Fibroblast of lung (primary cell): ENCODE results near the gene ANGPTL8. TPM values are rescaled to one million over a fixed set of nuclear protein-coding genes. Genes with fewer than 3 reads are reported as not detected.

Source experiments
- DNase-seq, 2 donors: peaks; one replicate each; pipeline versions ENCODE4 v3.0.0 to v3.0.0-alpha.2; 2010; ENCODE audit warnings: low read depth in 2 of 2
- H2AFZ ChIP-seq: 2 replicates; pipeline ENCODE4 v1.5.1; 2012; ENCODE audit warnings: low read length, control low read depth, inconsistent platforms
- H3K27ac ChIP-seq: 2 replicates; pipeline ENCODE4 v1.5.1; 2011; ENCODE audit warnings: low read length, control low read depth; ENCODE audit not compliant: insufficient read depth
- H3K27me3 ChIP-seq: 2 replicates; pipeline ENCODE4 v1.5.1; 2011; ENCODE audit warnings: mild to moderate bottlenecking, low read length; ENCODE audit not compliant: control insufficient read depth, insufficient read depth
- H3K36me3 ChIP-seq: 2 replicates; pipeline ENCODE4 v1.5.1; 2011; ENCODE audit warnings: low read length; ENCODE audit not compliant: control insufficient read depth, insufficient read depth
- H3K4me1 ChIP-seq: 2 replicates; pipeline ENCODE4 v1.5.1; 2011; ENCODE audit warnings: low read length; ENCODE audit not compliant: control insufficient read depth, insufficient read depth; ENCODE audit errors: extremely low read depth
- H3K4me2 ChIP-seq: 2 replicates; pipeline ENCODE4 v1.5.1; 2011; ENCODE audit warnings: low read length, control low read depth; ENCODE audit not compliant: insufficient read depth; ENCODE audit errors: extremely low read depth
- H3K4me3 ChIP-seq, 4 experiments: fragments of 200-600 bp in 1 of 4; sonication (generic) in 1 of 4; replicated peaks in 1 of 4; 2 replicates each; pipeline ENCODE4 v1.5.1; 2011 to 2016; ENCODE audit warnings: low read length in 4 of 4, low read depth in 3 of 4, mild to moderate bottlenecking in 3 of 4, control low read depth in 2 of 4, inconsistent platforms in 1 of 4, mixed read lengths in 1 of 4; ENCODE audit not compliant: insufficient read depth in 1 of 4; ENCODE audit errors: control extremely low read depth in 1 of 4
- H3K79me2 ChIP-seq: 2 replicates; pipeline ENCODE4 v1.5.1; 2012; ENCODE audit warnings: mild to moderate bottlenecking, low read length, inconsistent platforms; ENCODE audit not compliant: control insufficient read depth, insufficient read depth
- H3K9ac ChIP-seq: 2 replicates; pipeline ENCODE4 v1.5.1; 2011; ENCODE audit warnings: mild to moderate bottlenecking, low read length, control low read depth; ENCODE audit not compliant: insufficient read depth
- H3K9me3 ChIP-seq: 2 replicates; pipeline ENCODE4 v1.5.1; 2012; ENCODE audit warnings: low read depth, low read length; ENCODE audit not compliant: control insufficient read depth, insufficient read depth
- H4K20me1 ChIP-seq: 2 replicates; pipeline ENCODE4 v1.5.1; 2011; ENCODE audit warnings: low read length; ENCODE audit not compliant: control insufficient read depth, insufficient read depth; ENCODE audit errors: extremely low read depth
- EZH2 ChIP-seq: IDR thresholded peaks from 2 replicates; pipeline ENCODE4 v1.5.1; 2012; ENCODE audit warnings: low read length, control low read depth, mild to moderate bottlenecking; ENCODE audit errors: missing control alignments
- polyA plus RNA-seq, 2 donors: library from polyadenylated mRNA; depleted of rRNA in 1 of 2; stranded (reverse) in 1 of 2; unstranded in 1 of 2; fragments of >200 nt; gene quantifications; 2 replicates each; pipeline ENCODE4 v1.2.1, GENCODE V29; 2011 to 2012; ENCODE audit warnings: missing spikeins in 1 of 2
- total RNA-seq: library from RNA; depleted of rRNA; stranded (reverse); fragments of >200 nt; gene quantifications from 2 replicates; pipeline ENCODE4 v1.2.1, GENCODE V29; 2014
- TF ChIP-seq, protein P1 (sequence below), 2 donors: IDR thresholded peaks in 1 of 2; conservative IDR thresholded peaks in 1 of 2; 1 replicate in 1 of 2; 2 replicates in 1 of 2; pipeline ENCODE4 v1.5.1; 2011 to 2012; ENCODE audit warnings: low read length in 2 of 2, control low read depth in 1 of 2, inconsistent platforms in 1 of 2, low read depth in 1 of 2, mild to moderate bottlenecking in 1 of 2

The ANGPTL8 gene
- total and polyA plus RNA-seq, 2 donors (not counting 1 experiment from before 2014, with no cell fraction given) = not detected

DNA sequence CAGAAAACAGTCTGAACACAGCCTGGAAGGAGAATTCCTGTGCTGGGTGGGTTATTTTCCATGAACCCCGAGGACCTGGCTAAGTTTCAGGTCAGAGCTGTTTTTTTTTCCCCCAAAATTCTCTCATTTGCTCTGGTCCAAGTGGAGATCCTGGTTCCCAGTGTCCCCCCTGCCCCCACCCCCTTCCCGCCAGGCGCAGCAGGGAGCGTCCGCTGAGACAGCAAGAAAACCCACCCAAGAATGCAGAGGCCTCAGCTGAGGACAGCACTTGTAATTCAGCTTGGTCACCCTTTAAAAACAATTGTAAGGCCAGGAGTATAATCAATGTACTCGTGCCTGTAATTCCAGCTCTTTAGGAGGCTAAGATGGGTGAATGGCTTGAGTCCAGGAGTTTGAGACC, 45.1 kb downstream of the ANGPTL8 start:
- H3K79me2 ChIP-seq = no peaks in the 10 kb centered on the region
- H3K9me3 ChIP-seq = no peaks in the 10 kb centered on the region
- no peaks in the 10 kb centered on the region for H3K36me3 ChIP-seq
- no peak for DNase-seq
- no peak overlapping the region for H3K4me2 ChIP-seq
- no peak overlapping the region for H2AFZ ChIP-seq
- H4K20me1 ChIP-seq = no peaks in the 10 kb centered on the region
- H3K4me1 ChIP-seq = peaks cover 2% of the 10 kb centered on the region
- no peak overlapping the region for H3K4me3 ChIP-seq
- TF ChIP-seq, protein P1, sequence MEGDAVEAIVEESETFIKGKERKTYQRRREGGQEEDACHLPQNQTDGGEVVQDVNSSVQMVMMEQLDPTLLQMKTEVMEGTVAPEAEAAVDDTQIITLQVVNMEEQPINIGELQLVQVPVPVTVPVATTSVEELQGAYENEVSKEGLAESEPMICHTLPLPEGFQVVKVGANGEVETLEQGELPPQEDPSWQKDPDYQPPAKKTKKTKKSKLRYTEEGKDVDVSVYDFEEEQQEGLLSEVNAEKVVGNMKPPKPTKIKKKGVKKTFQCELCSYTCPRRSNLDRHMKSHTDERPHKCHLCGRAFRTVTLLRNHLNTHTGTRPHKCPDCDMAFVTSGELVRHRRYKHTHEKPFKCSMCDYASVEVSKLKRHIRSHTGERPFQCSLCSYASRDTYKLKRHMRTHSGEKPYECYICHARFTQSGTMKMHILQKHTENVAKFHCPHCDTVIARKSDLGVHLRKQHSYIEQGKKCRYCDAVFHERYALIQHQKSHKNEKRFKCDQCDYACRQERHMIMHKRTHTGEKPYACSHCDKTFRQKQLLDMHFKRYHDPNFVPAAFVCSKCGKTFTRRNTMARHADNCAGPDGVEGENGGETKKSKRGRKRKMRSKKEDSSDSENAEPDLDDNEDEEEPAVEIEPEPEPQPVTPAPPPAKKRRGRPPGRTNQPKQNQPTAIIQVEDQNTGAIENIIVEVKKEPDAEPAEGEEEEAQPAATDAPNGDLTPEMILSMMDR (conservative IDR thresholded peaks at IDR 0.05 in 1 of 2, IDR thresholded peaks at IDR 0.05 in 1 of 2; ENCODE audit: low read depth in 1 of 2, low read length in 2 of 2) = no peak
- TF ChIP-seq EZH2 = no peak
- no peaks in the 10 kb centered on the region for H3K27me3 ChIP-seq
- no peak overlapping the region for H3K9ac ChIP-seq
- H3K27ac ChIP-seq = no peak overlapping the region

DNA sequence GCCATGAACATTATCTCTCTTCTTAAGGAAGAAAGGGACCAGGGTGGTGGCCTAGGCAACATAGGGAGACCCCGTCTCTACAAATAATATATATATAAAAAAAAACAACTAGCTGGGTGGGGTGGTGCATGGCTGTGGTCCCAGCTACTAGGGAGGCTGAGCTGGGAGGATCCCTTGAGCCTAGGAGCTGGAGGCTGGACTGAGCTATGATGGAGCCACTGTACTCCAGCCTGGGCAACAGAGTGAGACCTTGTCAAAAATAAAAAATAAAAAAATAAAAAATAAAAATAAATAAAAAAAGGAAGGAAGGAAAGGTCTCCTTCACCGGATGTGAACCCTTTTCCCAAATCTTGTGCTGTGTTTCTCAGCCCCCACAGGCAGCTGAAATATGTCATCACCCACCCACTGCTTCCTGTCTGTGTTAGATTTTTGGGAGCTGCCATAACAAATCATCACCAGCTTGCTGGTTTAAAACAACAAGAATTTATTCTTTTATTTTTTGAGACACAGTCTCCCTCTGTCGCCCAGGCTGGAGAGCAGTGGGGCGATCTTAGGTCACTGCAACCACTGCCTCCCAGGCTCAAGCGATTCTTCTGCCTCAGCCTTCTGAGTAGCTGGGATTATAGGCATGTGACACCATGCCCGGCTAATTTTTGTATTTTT, 47.0 kb downstream of the ANGPTL8 start:
- Histone ChIP-seq H3K36me3 (no peaks in the 10 kb centered on the region), H3K27me3 (no peaks in the 10 kb centered on the region), H3K4me2 (no peak overlapping the region), H3K9me3 (no peaks in the 10 kb centered on the region), H4K20me1 (no peaks in the 10 kb centered on the region), H3K27ac (no peak overlapping the region), H2AFZ (no peak overlapping the region), H3K79me2 (no peaks in the 10 kb centered on the region), H3K9ac (no peak overlapping the region), H3K4me3 (no peak overlapping the region), H3K4me1 (peaks cover 2% of the 10 kb centered on the region)
- TF ChIP-seq EZH2 = no peak
- TF ChIP-seq, protein P1 (conservative IDR thresholded peaks at IDR 0.05 in 1 of 2, IDR thresholded peaks at IDR 0.05 in 1 of 2; ENCODE audit: low read depth in 1 of 2, low read length in 2 of 2) = peak; percentile 13 to 22
- DNase-seq = peak; percentile 50 to 58

DNA sequence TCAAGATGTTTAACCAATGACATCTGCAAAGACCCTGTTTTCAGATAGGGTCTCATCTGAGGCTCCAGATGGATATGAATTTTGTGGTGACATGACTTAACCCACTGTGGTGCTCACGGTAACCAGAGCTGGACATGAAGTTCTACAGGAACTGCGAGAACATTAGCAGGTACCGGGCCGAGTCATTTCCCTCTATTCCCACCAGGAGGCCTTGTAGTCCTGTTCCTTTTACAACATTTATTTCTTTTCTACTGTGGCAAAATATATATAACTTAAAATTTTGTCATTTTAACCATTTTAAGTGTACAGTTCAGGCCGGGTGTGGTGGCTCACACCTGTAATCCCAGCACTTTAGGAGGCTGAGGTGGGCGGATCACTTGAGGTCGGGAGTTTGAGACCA, 48.9 kb downstream of the ANGPTL8 start:
- no peaks in the 10 kb centered on the region for H3K36me3 ChIP-seq
- no peaks in the 10 kb centered on the region for H3K27me3 ChIP-seq
- H3K4me2 ChIP-seq = no peak overlapping the region
- H3K4me3 ChIP-seq = no peak overlapping the region
- peak in 1 of 2 donors; percentile 45 for DNase-seq
- no peak overlapping the region for H2AFZ ChIP-seq
- H4K20me1 ChIP-seq = no peaks in the 10 kb centered on the region
- H3K27ac ChIP-seq = no peak overlapping the region
- no peaks in the 10 kb centered on the region for H3K9me3 ChIP-seq
- H3K4me1 ChIP-seq = no peaks in the 10 kb centered on the region
- no peak overlapping the region for H3K9ac ChIP-seq
- TF ChIP-seq, protein P1 (conservative IDR thresholded peaks at IDR 0.05 in 1 of 2, IDR thresholded peaks at IDR 0.05 in 1 of 2; ENCODE audit: low read depth in 1 of 2, low read length in 2 of 2) = peak; percentile 53 to 72
- no peak for TF ChIP-seq EZH2
- no peaks in the 10 kb centered on the region for H3K79me2 ChIP-seq
